A549 (cell line): Measurements from ENCODE around the gene TWIST2. TPM values are rescaled to one million over a fixed set of nuclear protein-coding genes. Genes with fewer than 3 reads are reported as not detected.

Source experiments
- ATAC-seq, 2 experiments: fragments of 200-7000 bp in 1 of 2; fragments of >200 bp in 1 of 2; cut with Nextera tagmentation in 1 of 2; cut with Tn5 transposase in 1 of 2; 3 replicates each; pipeline versions ENCODE4 v1.8.0 to v1.9.1; 2018 to 2020; ENCODE audit warnings: mild to moderate bottlenecking in 1 of 2, moderate library complexity in 1 of 2
- CTCF ChIA-PET: fragments of 300-600 bp; sonication (Branson Sonifier 250); formaldehyde crosslinking; extraction: SDS; loops from one replicate; lab custom pipeline; 2021; ENCODE audit warnings: antibody characterized with exemption, inconsistent platforms; lab: Yijun Ruan, JAX
- POLR2A ChIA-PET: fragments of 350-600 bp; formaldehyde crosslinking; extraction: SDS; loops from one replicate; lab custom pipeline; 2021; ENCODE audit warnings: antibody characterized with exemption, inconsistent platforms; lab: Yijun Ruan, JAX
- DNase-seq, 2 experiments: peaks; one replicate each; pipeline versions ENCODE4 v3.0.0 to v3.0.0-alpha.2; 2011 to 2016; ENCODE audit warnings: low read depth in 1 of 2, low spot score in 1 of 2
- FAIRE-seq: peaks from 2 replicates; lab custom pipeline; 2011; peaks lifted over from hg19 to GRCh38; lab: Jason Lieb, UNC
- H3K27ac ChIP-seq, 2 experiments: fragments of >200 bp; sonication (Bioruptor Twin); formaldehyde crosslinking; 3 replicates each; pipeline ENCODE4 v1.5.1; 2016 to 2017
- H3K4me1 ChIP-seq: fragments of >200 bp; sonication (Bioruptor Twin); formaldehyde crosslinking; 3 replicates; pipeline ENCODE4 v1.6.1; 2016
- H3K4me2 ChIP-seq: fragments of >200 bp; sonication (Bioruptor Twin); formaldehyde crosslinking; 3 replicates; pipeline ENCODE4 v1.6.1; 2016
- H3K4me3 ChIP-seq: fragments of >200 bp; sonication (Bioruptor Twin); formaldehyde crosslinking; 3 replicates; pipeline ENCODE4 v1.5.1; 2016
- H3K9me3 ChIP-seq: fragments of >200 bp; sonication (Bioruptor Twin); formaldehyde crosslinking; 3 replicates; pipeline ENCODE4 v1.6.1; 2016
- BHLHE40 ChIP-seq: IDR thresholded peaks from 2 replicates; pipeline ENCODE4 v1.6.1; 2012; ENCODE audit warnings: low read depth, low read length, inconsistent platforms
- CBX2 ChIP-seq: fragments of 200-600 bp; sonication (generic); IDR thresholded peaks from 2 replicates; pipeline ENCODE4 v1.6.1; 2016; ENCODE audit warnings: low read depth, mild to moderate bottlenecking, borderline replicate concordance
- E2F6 ChIP-seq: IDR thresholded peaks from 2 replicates; pipeline ENCODE4 v1.6.1; 2012; ENCODE audit warnings: low read depth, borderline replicate concordance
- EHF ChIP-seq: fragments of 250-450 bp; sonication (Bioruptor Pico); IDR thresholded peaks from 2 replicates; pipeline ENCODE4 v1.5.0; 2020; ENCODE audit warnings: mild to moderate bottlenecking
- ELK1 ChIP-seq: fragments of 150-350 bp; IDR thresholded peaks from 2 replicates; pipeline ENCODE4 v1.6.1; 2014; ENCODE audit warnings: low read depth, mild to moderate bottlenecking, low read length
- HES2 ChIP-seq: fragments of >200 bp; sonication (Bioruptor Twin); formaldehyde crosslinking; IDR thresholded peaks from 2 replicates; pipeline ENCODE4 v1.6.1; 2016
- HMGXB4 ChIP-seq: fragments of 250-450 bp; sonication (Bioruptor Pico); IDR thresholded peaks from 2 replicates; pipeline ENCODE4 v1.5.0; 2021; ENCODE audit warnings: mild to moderate bottlenecking, moderate library complexity, borderline replicate concordance
- HOXA7 ChIP-seq: fragments of 250-450 bp; sonication (Bioruptor Pico); IDR thresholded peaks from 2 replicates; pipeline ENCODE4 v1.5.0; 2020; ENCODE audit warnings: mild to moderate bottlenecking, moderate library complexity
- KDM1A ChIP-seq: fragments of 200-600 bp; sonication (generic); IDR thresholded peaks from 2 replicates; pipeline ENCODE4 v1.6.1; 2016; ENCODE audit warnings: low read depth, mild to moderate bottlenecking
- KDM5A ChIP-seq: fragments of 200-600 bp; sonication (generic); IDR thresholded peaks from 2 replicates; pipeline ENCODE4 v1.6.1; 2016; ENCODE audit warnings: antibody characterized with exemption, mild to moderate bottlenecking
- MYC ChIP-seq: IDR thresholded peaks from 2 replicates; pipeline ENCODE4 v1.6.1; 2012; ENCODE audit warnings: mild to moderate bottlenecking, inconsistent platforms, low read length, improper control_type of control experiment, borderline replicate concordance
- NR3C1 ChIP-seq: fragments of >200 bp; sonication (Bioruptor Twin); formaldehyde crosslinking; IDR thresholded peaks from 3 replicates; pipeline ENCODE4 v1.6.1; 2017
- PBX3 ChIP-seq: IDR thresholded peaks from 2 replicates; pipeline ENCODE4 v1.6.1; 2012
- PHF8 ChIP-seq: fragments of 200-600 bp; sonication (generic); IDR thresholded peaks from 2 replicates; pipeline ENCODE4 v1.6.1; 2016; ENCODE audit warnings: low read depth, mild to moderate bottlenecking, antibody characterized with exemption, moderate library complexity, borderline replicate concordance
- POLR2A ChIP-seq: IDR thresholded peaks from 2 replicates; pipeline ENCODE4 v1.6.1; 2012; ENCODE audit warnings: mild to moderate bottlenecking, low read length
- RCOR1 ChIP-seq: fragments of 150-350 bp; IDR thresholded peaks from 2 replicates; pipeline ENCODE4 v1.6.1; 2014; ENCODE audit warnings: antibody characterized with exemption, low read length, low read depth
- RFX5 ChIP-seq: fragments of 450-650 bp; IDR thresholded peaks from 2 replicates; pipeline ENCODE4 v1.7.1; 2014; ENCODE audit warnings: antibody characterized with exemption, mild to moderate bottlenecking, moderate library complexity
- SMC3 ChIP-seq: fragments of >200 bp; sonication (Bioruptor Twin); formaldehyde crosslinking; IDR thresholded peaks from 3 replicates; pipeline ENCODE4 v1.6.1; 2018; ENCODE audit warnings: inconsistent platforms
- WGBS: methylation state at CpG from one replicate; pipeline ENCODE4 v1.1.6; 2017; ENCODE audit errors: missing lambda C conversion rate; 5-methylcytosine and 5-hydroxymethylcytosine counted together
- polyA plus RNA-seq, 4 experiments: library from polyadenylated mRNA; depleted of rRNA in 3 of 4; stranded (reverse); fragments of >200 nt; fragmentation: RNase III in 1 of 4; extraction: RNeasy Plus Mini Kit Qiagen cat#74134 plus additional on column Dnase treatment in 1 of 4; gene quantifications; 2 replicates in 3 of 4; 3 replicates in 1 of 4; pipeline ENCODE4 v1.2.3, GENCODE V29; 2011 to 2017

The TWIST2 gene
- polyA plus RNA-seq, 2 of the 4 experiments (the other 2 are of a cell fraction) = 7.1 to 8.2 TPM

GRCh38 chr2:238911376-238912227 lies 63.7 kb downstream of the TWIST2 start:
- H3K4me3 ChIP-seq = no peak overlapping the region
- POLR2A ChIA-PET = no interaction called here
- ATAC-seq (no peak), DNase-seq (no peak), FAIRE-seq (no peak)
- CTCF ChIA-PET = interaction anchor here (1.8 kb wide), 1 partner anchor 11 kb away, joined by 4 read pairs; no protein-coding TSS in a partner anchor
- TF ChIP-seq HOXA7 (CRISPR knock-in tag) (no peak), NR3C1 (no peak), POLR2A (no peak)
- peak overlapping the region in 1 of 2 experiments; percentile 14; a peak in 1 of 6 replicates for H3K27ac ChIP-seq
- peaks cover 26% of the 10 kb centered on the region; the same call in 2 of the 3 replicates for H3K4me1 ChIP-seq
- no peaks in the 10 kb centered on the region; the same call in 2 of the 3 replicates for H3K9me3 ChIP-seq
- no peak overlapping the region for H3K4me2 ChIP-seq
- WGBS = 80% methylated on average over 17 of the region's 21 CpGs

- POLR2A ChIA-PET = no interaction called here
- peaks cover 26% of the 10 kb centered on the region; the same call in 2 of the 3 replicates for H3K4me1 ChIP-seq
- no peak for TF ChIP-seq E2F6
- TF ChIP-seq MYC = no peak
- TF ChIP-seq RCOR1 = no peak
- TF ChIP-seq HES2 = no peak
- no peak for TF ChIP-seq ELK1
- TF ChIP-seq EHF (CRISPR knock-in tag) = no peak
- no peak for TF ChIP-seq KDM1A
- no peak for TF ChIP-seq HMGXB4 (CRISPR knock-in tag)
- no peak for TF ChIP-seq BHLHE40
- TF ChIP-seq PBX3 = no peak
- no peak for TF ChIP-seq SMC3
- no peak for TF ChIP-seq PHF8
- TF ChIP-seq CBX2 = no peak
- TF ChIP-seq KDM5A = no peak
- no peak for TF ChIP-seq RFX5
- TF ChIP-seq, all 56 proteins: peak for 0
- Histone ChIP-seq H3K4me2 (no peak overlapping the region), H3K27ac (no peak overlapping the region), H3K9me3 (no peaks in the 10 kb centered on the region; the same call in 2 of the 3 replicates), H3K4me3 (no peak overlapping the region)
- FAIRE-seq = no peak
- ATAC-seq = no peak
- CTCF ChIA-PET = interaction anchor here (0.9 kb wide), 1 partner anchor 57 kb away, joined by 3 read pairs; no protein-coding TSS in a partner anchor
- no peak for DNase-seq
- WGBS = 94% methylated on average over 24 of the region's 26 CpGs
Observed at GRCh38 chr2:238912228-238912915, 64.5 kb downstream of the TWIST2 start.
